ENCODE measurements around the gene FBN2. TPM values are rescaled to one million over a fixed set of nuclear protein-coding genes. Genes with fewer than 3 reads are reported as not detected.

Gene FBN2
- total and polyA plus RNA-seq, 9 of the 15 experiments (the other 6 are each of a cell fraction or from before 2014, with no cell fraction given): 0.01 to 0.09 TPM; not detected in 7

GRCh38 chr5:128271859-128272464, 266.1 kb downstream of the FBN2 start (continued):
- TF ChIP-seq ARID1B (IDR thresholded peaks at IDR 0.05) (0 out of 2 replicates have a peak, but pooled peaks have one; percentile 21), STAT5A (IDR thresholded peaks at IDR 0.05; ENCODE audit: borderline replicate concordance, low read length) (no peak), BMI1 (IDR thresholded peaks at IDR 0.05; ENCODE audit: low read length) (no peak), ZNF449 (CRISPR knock-in tag; IDR thresholded peaks at IDR 0.05) (no peak), PHF8 (IDR thresholded peaks at IDR 0.05; ENCODE audit: borderline replicate concordance, low read length) (no peak), LCOR (CRISPR knock-in tag; IDR thresholded peaks at IDR 0.05) (no peak), SFPQ (IDR thresholded peaks at IDR 0.05; ENCODE audit: low read depth, low read length) (no peak), CTBP1 (IDR thresholded peaks at IDR 0.05; ENCODE audit: borderline replicate concordance) (no peak), FOSL1 (tag; conservative IDR thresholded peaks at IDR 0.05) (peak; percentile 98), ZNF609 (CRISPR knock-in tag; IDR thresholded peaks at IDR 0.05; ENCODE audit: borderline replicate concordance) (no peak), ZSCAN29 (IDR thresholded peaks at IDR 0.05) (no peak), FOXJ3 (CRISPR knock-in tag; IDR thresholded peaks at IDR 0.05) (peak; percentile 72), PATZ1 (CRISPR knock-in tag; IDR thresholded peaks at IDR 0.05; ENCODE audit: borderline replicate concordance) (no peak), JUND (IDR thresholded peaks at IDR 0.05; ENCODE audit: borderline replicate concordance, low read depth, low read length) (peak; percentile 52; the same call in 1 of the 2 replicates), JUND (tag; IDR thresholded peaks at IDR 0.05; ENCODE audit: borderline replicate concordance, low read depth, low read length) (peak; percentile 37; the same call in 1 of the 3 replicates), EP300 (IDR thresholded peaks at IDR 0.05; ENCODE audit: low read length) (no peak), MTA1 (IDR thresholded peaks at IDR 0.05; ENCODE audit: borderline replicate concordance) (no peak), HNRNPL (IDR thresholded peaks at IDR 0.05; ENCODE audit: low read depth, low read length) (no peak)
